Tibial nerve (tissue), 3 donors: Measurements from ENCODE around the gene CFAP299.

Experiments
- CTCF ChIP-seq, 5 experiments: fragments of 200-600 bp in 3 of 5; fragments of 450-650 bp in 2 of 5; sonication (generic) in 3 of 5; IDR thresholded peaks; one replicate each; pipeline ENCODE4 v1.5.1; 2016 to 2019; ENCODE audit warnings: antibody characterized with exemption in 5 of 5, mild to moderate bottlenecking in 3 of 5, moderate library complexity in 2 of 5
- POLR2A ChIP-seq, 2 donors: fragments of 450-650 bp; IDR thresholded peaks; one replicate each; pipeline ENCODE4 v1.6.1; 2017; ENCODE audit warnings: antibody characterized with exemption in 2 of 2, mild to moderate bottlenecking in 2 of 2, moderate library complexity in 2 of 2

GRCh38 chr4:80532674-80533333 lies 197.3 kb downstream of the CFAP299 start:
- TF ChIP-seq POLR2A (IDR thresholded peaks at IDR 0.05) = no peak
- TF ChIP-seq CTCF (IDR thresholded peaks at IDR 0.05) = no peak
